Measurements from ENCODE around the gene OPN1MW2. TPM values are rescaled to one million over a fixed set of nuclear protein-coding genes. Genes with fewer than 3 reads are reported as not detected.
"Not testable (repeated sequence)": the region's sequence is repeated elsewhere in the genome, so short reads cannot be mapped to it uniquely, and the experiment has no call there.

OPN1MW2 gene
- total and polyA plus RNA-seq, 3 experiments from 2014 or later: not detected

DNA sequence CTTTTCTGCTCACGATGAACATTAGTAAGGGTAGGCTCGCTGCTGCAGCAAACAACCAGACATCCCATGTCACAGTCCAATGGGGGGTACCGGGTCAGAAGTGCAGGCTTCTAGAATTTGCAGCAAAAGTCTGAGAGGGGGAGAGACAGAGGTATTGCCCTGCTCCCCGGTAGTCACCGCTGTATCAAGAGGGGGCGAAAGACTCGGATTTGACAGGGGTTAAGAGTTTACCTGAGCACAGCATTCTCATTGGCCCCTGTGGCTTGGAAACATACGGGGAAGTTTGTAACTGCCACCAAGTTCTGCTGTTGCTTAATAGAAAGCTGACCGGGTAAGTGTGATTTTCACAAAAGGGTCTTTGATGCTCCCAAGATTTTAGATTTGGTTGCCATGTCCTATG is 8.5 kb upstream of the OPN1MW2 start:
- H3K4me3 Mint-ChIP-seq; H3K27ac ChIP-seq (ENCODE audit: low read depth, low read length); H3K27me3 Mint-ChIP-seq; CTCF ChIA-PET; H3K4me1 Mint-ChIP-seq; H3K36me3 Mint-ChIP-seq; DNase-seq; H3K9me3 ChIP-seq (ENCODE audit: low read length); H3K4me1 ChIP-seq (ENCODE audit: insufficient read depth, low read length); H3K4me3 ChIP-seq (ENCODE audit: low read length); H3K36me3 ChIP-seq (ENCODE audit: insufficient read depth, low read length); H3K27me3 ChIP-seq (ENCODE audit: insufficient read depth, low read length, poor library complexity, severe bottlenecking); POLR2A ChIA-PET; H3K9me3 Mint-ChIP-seq: not testable (repeated sequence)
- H3K27ac Mint-ChIP-seq: peak overlapping the region in 3 of 8 donors; percentile 51 to 90 (median 87)

GRCh38 chrX:154211499-154211898 is 8.1 kb upstream of the OPN1MW2 start:
- H3K27me3 ChIP-seq (ENCODE audit: insufficient read depth, low read length, poor library complexity, severe bottlenecking); H3K27ac Mint-ChIP-seq; H3K36me3 ChIP-seq (ENCODE audit: insufficient read depth, low read length); H3K27ac ChIP-seq (ENCODE audit: low read depth, low read length); H3K4me3 ChIP-seq (ENCODE audit: low read length); H3K4me1 ChIP-seq (ENCODE audit: insufficient read depth, low read length); H3K4me1 Mint-ChIP-seq; H3K27me3 Mint-ChIP-seq; CTCF ChIA-PET; H3K4me3 Mint-ChIP-seq; H3K36me3 Mint-ChIP-seq; H3K9me3 ChIP-seq (ENCODE audit: low read length); H3K9me3 Mint-ChIP-seq; POLR2A ChIA-PET; DNase-seq: not testable (repeated sequence)

DNA sequence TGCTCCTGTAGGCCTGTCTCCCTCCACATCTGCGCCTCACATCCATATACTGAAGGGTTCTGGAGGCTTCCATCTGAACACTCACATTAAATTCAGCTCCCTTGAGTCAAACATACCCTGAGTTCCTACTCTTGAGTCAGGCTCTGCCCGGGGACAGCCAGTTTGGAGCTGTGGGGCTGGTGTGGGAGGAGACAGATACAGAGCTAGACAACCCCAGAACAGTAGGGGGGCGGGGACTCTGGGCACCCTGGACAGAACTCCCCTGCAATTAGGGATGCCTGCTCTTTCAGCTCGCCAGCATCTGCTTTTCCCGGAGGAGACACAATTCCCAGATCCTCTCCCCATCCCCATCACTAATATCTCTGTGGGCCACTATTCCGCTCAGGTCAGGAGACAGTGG is 5.7 kb downstream of the OPN1MW2 start:
- H3K36me3 Mint-ChIP-seq; CTCF ChIA-PET; H3K27ac ChIP-seq (ENCODE audit: low read depth, low read length); POLR2A ChIA-PET; H3K4me3 ChIP-seq (ENCODE audit: low read length); H3K27me3 ChIP-seq (ENCODE audit: insufficient read depth, low read length, poor library complexity, severe bottlenecking); H3K36me3 ChIP-seq (ENCODE audit: insufficient read depth, low read length); H3K27me3 Mint-ChIP-seq; H3K4me1 ChIP-seq (ENCODE audit: insufficient read depth, low read length); H3K4me3 Mint-ChIP-seq; H3K4me1 Mint-ChIP-seq; H3K9me3 ChIP-seq (ENCODE audit: low read length); H3K9me3 Mint-ChIP-seq; DNase-seq; H3K27ac Mint-ChIP-seq: not testable (repeated sequence)

- POLR2A ChIA-PET; H3K4me1 Mint-ChIP-seq; H3K4me3 Mint-ChIP-seq; H3K4me1 ChIP-seq (ENCODE audit: insufficient read depth, low read length); H3K27me3 Mint-ChIP-seq; H3K9me3 ChIP-seq (ENCODE audit: low read length); CTCF ChIA-PET; H3K4me3 ChIP-seq (ENCODE audit: low read length); DNase-seq; H3K27ac Mint-ChIP-seq; H3K36me3 ChIP-seq (ENCODE audit: insufficient read depth, low read length); H3K27me3 ChIP-seq (ENCODE audit: insufficient read depth, low read length, poor library complexity, severe bottlenecking); H3K36me3 Mint-ChIP-seq; H3K9me3 Mint-ChIP-seq; H3K27ac ChIP-seq (ENCODE audit: low read depth, low read length): not testable (repeated sequence)
These were observed 7.2 kb downstream of the OPN1MW2 start for GRCh38 chrX:154226706-154227105.

DNA sequence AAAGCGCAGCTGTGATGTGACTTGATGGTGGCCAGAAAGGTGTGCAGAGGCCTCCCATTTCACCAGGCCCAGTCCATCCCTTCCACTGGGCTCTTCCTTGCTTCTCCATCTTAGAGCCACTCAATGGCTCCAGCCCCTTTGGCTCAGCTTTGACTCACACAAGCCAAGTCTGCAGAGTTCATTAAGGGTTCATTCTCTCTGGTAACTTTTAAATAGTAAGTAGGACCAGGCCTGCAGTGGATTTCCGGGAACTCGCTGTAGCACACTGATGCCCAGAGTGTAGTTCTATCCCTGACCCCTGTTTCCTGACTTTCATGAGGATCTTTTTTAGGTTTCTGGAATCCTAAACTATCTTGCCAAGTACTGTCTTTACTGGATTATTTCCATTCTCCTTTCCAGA is 11.9 kb downstream of the OPN1MW2 start:
- H3K36me3 Mint-ChIP-seq; H3K9me3 ChIP-seq (ENCODE audit: low read length); H3K9me3 Mint-ChIP-seq; H3K27ac Mint-ChIP-seq; POLR2A ChIA-PET; H3K27me3 Mint-ChIP-seq; H3K27me3 ChIP-seq (ENCODE audit: insufficient read depth, low read length, poor library complexity, severe bottlenecking); DNase-seq; CTCF ChIA-PET; H3K4me1 ChIP-seq (ENCODE audit: insufficient read depth, low read length); H3K4me3 Mint-ChIP-seq; H3K27ac ChIP-seq (ENCODE audit: low read depth, low read length); H3K36me3 ChIP-seq (ENCODE audit: insufficient read depth, low read length); H3K4me3 ChIP-seq (ENCODE audit: low read length); H3K4me1 Mint-ChIP-seq: not testable (repeated sequence)

GRCh38 chrX:154233620-154234019 is 14.1 kb downstream of the OPN1MW2 start:
- H3K9me3 ChIP-seq (ENCODE audit: low read length); CTCF ChIA-PET; H3K4me3 ChIP-seq (ENCODE audit: low read length); H3K27me3 Mint-ChIP-seq; DNase-seq; POLR2A ChIA-PET; H3K36me3 ChIP-seq (ENCODE audit: insufficient read depth, low read length); H3K4me1 ChIP-seq (ENCODE audit: insufficient read depth, low read length); H3K27me3 ChIP-seq (ENCODE audit: insufficient read depth, low read length, poor library complexity, severe bottlenecking); H3K27ac Mint-ChIP-seq; H3K27ac ChIP-seq (ENCODE audit: low read depth, low read length); H3K36me3 Mint-ChIP-seq; H3K4me3 Mint-ChIP-seq; H3K4me1 Mint-ChIP-seq; H3K9me3 Mint-ChIP-seq: not testable (repeated sequence)

DNA sequence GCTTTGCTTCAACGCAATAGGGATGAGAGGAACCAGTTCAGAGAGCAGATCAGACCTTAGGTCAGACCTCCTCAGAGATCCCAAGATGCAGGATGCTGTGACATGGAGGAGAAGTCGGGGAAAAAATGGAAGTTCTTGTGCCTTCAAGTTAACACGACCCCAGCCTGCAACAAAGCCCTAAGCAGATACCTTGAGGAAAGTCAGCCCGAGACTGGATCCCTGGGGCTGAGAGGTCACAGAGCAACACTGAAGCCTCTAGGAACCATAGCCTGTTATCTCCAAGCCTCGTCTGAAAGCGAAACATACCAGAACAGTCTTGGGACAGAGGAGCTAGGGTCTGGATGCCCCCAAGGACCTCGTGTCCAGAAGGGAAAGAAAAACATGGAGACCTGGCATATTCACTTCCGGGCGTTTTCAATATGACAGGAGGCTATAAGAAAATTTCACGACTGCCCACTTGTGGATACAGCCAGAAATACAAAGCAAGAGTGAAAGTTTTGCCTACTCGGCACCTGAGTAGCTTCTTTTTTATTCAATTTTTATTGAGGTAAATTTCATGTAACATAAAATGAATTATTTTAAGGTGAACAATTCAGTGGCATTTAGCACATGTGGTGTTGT is 19.5 kb downstream of the OPN1MW2 start:
- H3K36me3 ChIP-seq (ENCODE audit: insufficient read depth, low read length); CTCF ChIA-PET; DNase-seq; H3K4me1 ChIP-seq (ENCODE audit: insufficient read depth, low read length); H3K9me3 ChIP-seq (ENCODE audit: low read length); H3K27me3 ChIP-seq (ENCODE audit: insufficient read depth, low read length, poor library complexity, severe bottlenecking); POLR2A ChIA-PET; H3K36me3 Mint-ChIP-seq; H3K27me3 Mint-ChIP-seq; H3K27ac ChIP-seq (ENCODE audit: low read depth, low read length); H3K9me3 Mint-ChIP-seq; H3K4me1 Mint-ChIP-seq; H3K27ac Mint-ChIP-seq; H3K4me3 Mint-ChIP-seq; H3K4me3 ChIP-seq (ENCODE audit: low read length): not testable (repeated sequence)

DNA sequence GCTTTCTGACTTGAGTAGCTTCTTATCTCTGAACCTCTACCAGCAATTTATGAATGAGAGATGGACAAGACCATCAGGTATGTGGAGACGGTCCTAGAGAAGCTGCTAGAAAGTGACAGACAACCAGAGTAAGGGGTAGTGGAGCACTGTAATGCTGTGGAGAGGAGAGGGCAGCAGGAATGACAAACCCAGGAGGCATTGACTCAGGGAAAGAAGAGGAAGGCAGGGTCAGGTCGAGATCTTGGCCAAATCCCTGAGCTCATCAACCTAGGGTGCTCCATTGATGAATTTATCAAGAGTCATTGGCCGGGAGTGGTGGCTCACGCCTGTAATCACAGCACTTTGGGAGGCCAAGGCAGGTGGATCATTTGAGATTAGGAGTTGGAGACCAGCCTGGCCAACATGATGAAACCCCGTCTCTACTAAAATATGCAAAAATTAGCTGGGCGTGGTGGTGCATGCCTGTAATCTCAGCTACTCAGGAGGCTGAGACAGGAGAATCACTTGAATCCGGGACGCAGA is 20.5 kb downstream of the OPN1MW2 start:
- H3K27me3 ChIP-seq (ENCODE audit: insufficient read depth, low read length, poor library complexity, severe bottlenecking); H3K9me3 ChIP-seq (ENCODE audit: low read length); H3K4me1 Mint-ChIP-seq; H3K27ac ChIP-seq (ENCODE audit: low read depth, low read length); H3K4me3 ChIP-seq (ENCODE audit: low read length); H3K36me3 Mint-ChIP-seq; H3K36me3 ChIP-seq (ENCODE audit: insufficient read depth, low read length); DNase-seq; H3K4me3 Mint-ChIP-seq; POLR2A ChIA-PET; H3K27me3 Mint-ChIP-seq; H3K9me3 Mint-ChIP-seq; H3K4me1 ChIP-seq (ENCODE audit: insufficient read depth, low read length): not testable (repeated sequence)
- H3K27ac Mint-ChIP-seq: peak overlapping the region in 3 of 8 donors; percentile 2 to 90 (median 57)
- CTCF ChIA-PET: interaction anchor here (0.7 kb wide), 1 partner anchor 114 kb away, joined by 4 read pairs; no protein-coding TSS in a partner anchor

Data from CD8-positive, alpha-beta memory T cell (primary cell).